Hematopoietic multipotent progenitor cell treated with erythropoietin and hydrocortisone succinate and interleukin-3 and kit ligand, for 17 days (in vitro differentiated cells): ENCODE results near the gene ESRRB.
"Not testable (repeated sequence)": the region's sequence is repeated elsewhere in the genome, so short reads cannot be mapped to it uniquely, and the experiment has no call there.

ENCODE experiments used
- DNase-seq: peaks from one replicate; pipeline ENCODE4 v3.0.0-alpha.2; 2015; ENCODE audit warnings: low spot score

ESRRB gene

GRCh38 chr14:76497550-76498462 is 121.9 kb downstream of the ESRRB start:
- DNase-seq: no peak

GRCh38 chr14:76498463-76498935 is 122.6 kb downstream of the ESRRB start:
- no peak for DNase-seq

GRCh38 chr14:76498976-76499375 is 123.0 kb downstream of the ESRRB start:
- DNase-seq: no peak

GRCh38 chr14:76499399-76499798 is 123.5 kb downstream of the ESRRB start:
- DNase-seq: no peak

GRCh38 chr14:76500011-76500410 is 124.1 kb downstream of the ESRRB start:
- DNase-seq: no peak

- DNase-seq: no peak
Observed at GRCh38 chr14:76500480-76500879, 124.5 kb downstream of the ESRRB start.

- no peak for DNase-seq
Observed at GRCh38 chr14:76501156-76501720, 125.3 kb downstream of the ESRRB start.

- DNase-seq: no peak
Observed at GRCh38 chr14:76502219-76502618, 126.3 kb downstream of the ESRRB start.

GRCh38 chr14:76502638-76503037 is 126.7 kb downstream of the ESRRB start:
- no peak for DNase-seq

GRCh38 chr14:76509311-76509710 is 133.4 kb downstream of the ESRRB start:
- no peak for DNase-seq

- no peak for DNase-seq
Observed at GRCh38 chr14:76510181-76510580, 134.2 kb downstream of the ESRRB start.

- no peak for DNase-seq
Observed at GRCh38 chr14:76514213-76514998, 138.5 kb downstream of the ESRRB start.

- DNase-seq: no peak
Observed at GRCh38 chr14:76516884-76517283, 140.9 kb downstream of the ESRRB start.

GRCh38 chr14:76518366-76518765 is 142.4 kb downstream of the ESRRB start:
- DNase-seq: no peak

- no peak for DNase-seq
Observed at GRCh38 chr14:76525106-76525821, 149.3 kb downstream of the ESRRB start.

GRCh38 chr14:76531085-76531484 is 155.1 kb downstream of the ESRRB start:
- no peak for DNase-seq

GRCh38 chr14:76531821-76532318 is 155.9 kb downstream of the ESRRB start:
- no peak for DNase-seq

- DNase-seq: not testable (repeated sequence)
Observed at GRCh38 chr14:76536636-76537035, 160.7 kb downstream of the ESRRB start.

- DNase-seq: no peak
Observed at GRCh38 chr14:76537906-76538647, 162.1 kb downstream of the ESRRB start.

- DNase-seq: no peak
Observed at GRCh38 chr14:76538648-76539008, 162.7 kb downstream of the ESRRB start.

- DNase-seq: no peak
Observed at GRCh38 chr14:76539130-76539529, 163.2 kb downstream of the ESRRB start.
